CD4-positive, alpha-beta T cell (primary cell): ENCODE measurements around the gene AUTS2. TPM values are rescaled to one million over a fixed set of nuclear protein-coding genes. Genes with fewer than 3 reads are reported as not detected.
A peak's percentile ranks its signal among the peaks of the same experiment; 100 is the strongest.

ENCODE experiments used
- ATAC-seq: fragments of 200-7000 bp; cut with Tn5 transposase; one replicate; pipeline ENCODE4 v1.10.0; 2022; ENCODE audit warnings: mild to moderate bottlenecking; ENCODE audit not compliant: poor library complexity
- CTCF ChIA-PET: fragments of 350-600 bp; sonication (Branson Sonifier 250); formaldehyde crosslinking; loops from one replicate; lab custom pipeline; 2021; ENCODE audit warnings: antibody characterized with exemption, inconsistent platforms; lab: Charles Lee
- POLR2A ChIA-PET: fragments of 350-600 bp; sonication (Branson Sonifier 250); formaldehyde crosslinking; loops from one replicate; lab custom pipeline; 2021; ENCODE audit warnings: antibody characterized with exemption, inconsistent platforms; lab: Charles Lee
- DNase-seq, 14 experiments: peaks; one replicate each; pipeline ENCODE4 v3.0.0-alpha.2; 2013 to 2020; ENCODE audit warnings: mixed read lengths in 2 of 14
- H3K27ac ChIP-seq, 2 donors: one replicate each; pipeline versions ENCODE4 v1.5.1 to v1.7.0; 2013; ENCODE audit warnings: low read length in 2 of 2, low read depth in 1 of 2, mild to moderate bottlenecking in 1 of 2
- H3K27me3 ChIP-seq, 2 experiments: 1 replicate in 1 of 2; 2 replicates in 1 of 2; pipeline versions ENCODE4 v1.6.1 to v1.7.0; 2013; ENCODE audit warnings: low read length in 2 of 2, control low read depth in 1 of 2, mild to moderate bottlenecking in 1 of 2, moderate library complexity in 1 of 2; ENCODE audit not compliant: insufficient read depth in 2 of 2, control insufficient read depth in 1 of 2
- H3K36me3 ChIP-seq: one replicate; pipeline ENCODE4 v1.6.1; 2013; ENCODE audit warnings: low read length, control low read depth; ENCODE audit not compliant: insufficient read depth
- H3K4me1 ChIP-seq: one replicate; pipeline ENCODE4 v1.6.1; 2013; ENCODE audit warnings: low read length, control low read depth; ENCODE audit not compliant: insufficient read depth
- H3K4me3 ChIP-seq: one replicate; pipeline ENCODE4 v1.5.1; 2013; ENCODE audit warnings: mild to moderate bottlenecking, low read length, moderate library complexity
- H3K9me3 ChIP-seq, 2 experiments: 1 replicate in 1 of 2; 2 replicates in 1 of 2; pipeline versions ENCODE4 v1.6.1 to v1.7.0; 2013; ENCODE audit warnings: low read length in 2 of 2, mild to moderate bottlenecking in 2 of 2, control low read depth in 1 of 2, moderate library complexity in 1 of 2; ENCODE audit not compliant: control insufficient read depth in 1 of 2, insufficient read depth in 1 of 2
- H3K27ac Mint-ChIP-seq: one replicate; pipeline ENCODE4 v1.8.0; 2020; ENCODE audit warnings: mixed read lengths
- H3K27me3 Mint-ChIP-seq: one replicate; pipeline ENCODE4 v1.8.0; 2021; ENCODE audit warnings: mixed read lengths
- H3K36me3 Mint-ChIP-seq: one replicate; pipeline ENCODE4 v1.8.0; 2021; ENCODE audit warnings: low read depth, mixed read lengths
- H3K4me1 Mint-ChIP-seq: one replicate; pipeline ENCODE4 v1.8.0; 2021; ENCODE audit warnings: low read depth, mixed read lengths
- H3K4me3 Mint-ChIP-seq: one replicate; pipeline ENCODE4 v1.8.0; 2020; ENCODE audit warnings: mild to moderate bottlenecking, mixed read lengths
- H3K9me3 Mint-ChIP-seq: one replicate; pipeline ENCODE4 v1.8.0; 2020; ENCODE audit warnings: mixed read lengths
- CTCF ChIP-seq: fragments of 200-600 bp; IDR thresholded peaks from one replicate; pipeline ENCODE4 v1.8.0; 2022; ENCODE audit warnings: antibody characterized with exemption, mild to moderate bottlenecking
- intact Hi-C, 2 experiments: fragments of 100-400 bp; cut with DNase I in 1 of 2; cut with micrococcal nuclease in 1 of 2; formaldehyde crosslinking; loops; one replicate each; pipeline versions ENCODE4 v1.15.1 to v1.9.0; 2023 to 2025; cut with DNase I, micrococcal nuclease
- total RNA-seq, 174 experiments: library from RNA in 2 of 174; stranded (reverse) in 2 of 174; gene quantifications; one replicate each; pipeline ENCODE4 v1.2.3 and lab custom pipeline; 2021 to 2026

The AUTS2 gene
- total RNA-seq, 2 experiments from 2014 or later = 43.6 to 47.6 TPM

- no peak for ATAC-seq
- POLR2A ChIA-PET = no interaction called here
Observed at GRCh38 chr7:70165477-70166170, 567.3 kb downstream of the AUTS2 start.

GRCh38 chr7:70171369-70171920 is 573.2 kb downstream of the AUTS2 start:
- Histone ChIP-seq H3K36me3 (no peaks in the 10 kb centered on the region), H3K4me3 (no peak overlapping the region), H3K4me1 (no peaks in the 10 kb centered on the region), H3K27me3 (no peaks in the 10 kb centered on the region), H3K9me3 (peaks cover 0 to 7% of the 10 kb centered on the region in 2 experiments), H3K27ac (no peak overlapping the region)
- peaks cover 5% of the 10 kb centered on the region for H3K9me3 Mint-ChIP-seq
- no peak for TF ChIP-seq CTCF
- H3K27ac Mint-ChIP-seq = no peak overlapping the region
- ChIA-PET CTCF (no interaction called here), POLR2A (no interaction called here)
- no peak for ATAC-seq
- H3K4me1 Mint-ChIP-seq = no peaks in the 10 kb centered on the region
- intact Hi-C loops = no loop called here
- DNase-seq = no peak
- H3K36me3 Mint-ChIP-seq = no peaks in the 10 kb centered on the region
- H3K4me3 Mint-ChIP-seq = no peak overlapping the region
- H3K27me3 Mint-ChIP-seq = no peaks in the 10 kb centered on the region

More at GRCh38 chr7:70165477-70166170, 567.3 kb downstream of the AUTS2 start:
- no peak overlapping the region for H3K4me3 ChIP-seq
- intact Hi-C loops = no loop called here
- no peaks in the 10 kb centered on the region for H3K27me3 ChIP-seq
- no peak overlapping the region for H3K27ac ChIP-seq
- H3K36me3 ChIP-seq = no peaks in the 10 kb centered on the region
- H3K4me1 ChIP-seq = no peaks in the 10 kb centered on the region
- CTCF ChIA-PET = no interaction called here
- H3K9me3 ChIP-seq = peaks cover 0 to 4% of the 10 kb centered on the region in 2 experiments
- no peak for DNase-seq
- Mint-ChIP-seq H3K9me3 (peaks cover 5% of the 10 kb centered on the region), H3K4me1 (peaks cover 12% of the 10 kb centered on the region), H3K27me3 (peaks cover 4% of the 10 kb centered on the region), H3K27ac (no peak overlapping the region), H3K4me3 (no peak overlapping the region), H3K36me3 (no peaks in the 10 kb centered on the region)
- no peak for TF ChIP-seq CTCF

- peak in 2 of 14 experiments; percentile 3 to 7 for DNase-seq
- H3K4me3 ChIP-seq = no peak overlapping the region
- CTCF ChIA-PET = no interaction called here
- ATAC-seq = no peak
- peaks cover 0 to 3% of the 10 kb centered on the region in 2 experiments for H3K9me3 ChIP-seq
- no peak overlapping the region for H3K27ac Mint-ChIP-seq
- H3K4me3 Mint-ChIP-seq = no peak overlapping the region
- peaks cover 8% of the 10 kb centered on the region for H3K4me1 ChIP-seq
- TF ChIP-seq CTCF = no peak
- no peaks in the 10 kb centered on the region for H3K27me3 ChIP-seq
- H3K36me3 Mint-ChIP-seq = no peaks in the 10 kb centered on the region
- intact Hi-C loops = no loop called here
- H3K36me3 ChIP-seq = no peaks in the 10 kb centered on the region
- no peaks in the 10 kb centered on the region for H3K9me3 Mint-ChIP-seq
- no peak overlapping the region for H3K27ac ChIP-seq
- no peaks in the 10 kb centered on the region for H3K27me3 Mint-ChIP-seq
- POLR2A ChIA-PET = no interaction called here
- H3K4me1 Mint-ChIP-seq = peaks cover 6% of the 10 kb centered on the region
Observed at GRCh38 chr7:70177166-70177565, 578.9 kb downstream of the AUTS2 start.
